A673 (cell line): ENCODE data around the gene SOX6.

ENCODE experiments used
- EZH2 ChIP-seq: fragments of 200-600 bp; sonication (generic); IDR thresholded peaks from 2 replicates; pipeline ENCODE4 v1.6.1; 2017; ENCODE audit warnings: borderline replicate concordance, low read depth, mild to moderate bottlenecking, mixed read lengths, antibody characterized with exemption, low read length; ENCODE audit not compliant: poor library complexity, severe bottlenecking
- TF ChIP-seq, protein P1 (sequence below): fragments of 300-800, 200-600 bp; sonication (generic); conservative IDR thresholded peaks from 2 replicates; pipeline ENCODE4 v1.5.1; 2017; ENCODE audit warnings: low read depth, mild to moderate bottlenecking, antibody characterized with exemption, low read length, moderate library complexity, mixed read lengths

DNA sequence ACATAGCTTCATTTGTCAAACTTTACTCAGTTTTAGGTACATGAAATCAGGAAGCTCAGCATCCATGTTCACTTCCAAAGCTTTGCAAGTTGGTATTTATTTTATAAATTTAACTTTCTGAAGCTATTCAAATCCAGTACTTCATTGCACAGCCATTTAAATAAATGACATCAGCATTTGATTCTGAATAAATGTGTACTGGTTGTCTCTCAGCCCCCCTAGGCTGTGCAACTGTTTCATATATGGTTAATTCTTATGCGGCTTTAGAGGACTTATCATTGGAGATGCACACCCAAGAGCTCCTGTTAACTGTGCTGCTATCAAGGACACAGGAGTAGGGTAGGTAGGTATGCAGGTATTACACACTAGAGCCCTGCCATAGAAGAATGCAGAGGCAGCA lies 325.1 kb downstream of the SOX6 start:
- TF ChIP-seq, protein P1, sequence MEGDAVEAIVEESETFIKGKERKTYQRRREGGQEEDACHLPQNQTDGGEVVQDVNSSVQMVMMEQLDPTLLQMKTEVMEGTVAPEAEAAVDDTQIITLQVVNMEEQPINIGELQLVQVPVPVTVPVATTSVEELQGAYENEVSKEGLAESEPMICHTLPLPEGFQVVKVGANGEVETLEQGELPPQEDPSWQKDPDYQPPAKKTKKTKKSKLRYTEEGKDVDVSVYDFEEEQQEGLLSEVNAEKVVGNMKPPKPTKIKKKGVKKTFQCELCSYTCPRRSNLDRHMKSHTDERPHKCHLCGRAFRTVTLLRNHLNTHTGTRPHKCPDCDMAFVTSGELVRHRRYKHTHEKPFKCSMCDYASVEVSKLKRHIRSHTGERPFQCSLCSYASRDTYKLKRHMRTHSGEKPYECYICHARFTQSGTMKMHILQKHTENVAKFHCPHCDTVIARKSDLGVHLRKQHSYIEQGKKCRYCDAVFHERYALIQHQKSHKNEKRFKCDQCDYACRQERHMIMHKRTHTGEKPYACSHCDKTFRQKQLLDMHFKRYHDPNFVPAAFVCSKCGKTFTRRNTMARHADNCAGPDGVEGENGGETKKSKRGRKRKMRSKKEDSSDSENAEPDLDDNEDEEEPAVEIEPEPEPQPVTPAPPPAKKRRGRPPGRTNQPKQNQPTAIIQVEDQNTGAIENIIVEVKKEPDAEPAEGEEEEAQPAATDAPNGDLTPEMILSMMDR, result no peak
- no peak for TF ChIP-seq EZH2
